Anterior cingulate cortex (tissue), 58 donors: ENCODE data around the gene C1RL.
A peak's percentile ranks its signal among the peaks of the same experiment; 100 is the strongest.
"Not testable (repeated sequence)": the region's sequence is repeated elsewhere in the genome, so short reads cannot be mapped to it uniquely, and the experiment has no call there.

Experiments
- DNase-seq, 58 donors: peaks; one replicate each; lab custom pipeline; 2025; lab: John Stamatoyannopoulos, UW

C1RL gene

DNA sequence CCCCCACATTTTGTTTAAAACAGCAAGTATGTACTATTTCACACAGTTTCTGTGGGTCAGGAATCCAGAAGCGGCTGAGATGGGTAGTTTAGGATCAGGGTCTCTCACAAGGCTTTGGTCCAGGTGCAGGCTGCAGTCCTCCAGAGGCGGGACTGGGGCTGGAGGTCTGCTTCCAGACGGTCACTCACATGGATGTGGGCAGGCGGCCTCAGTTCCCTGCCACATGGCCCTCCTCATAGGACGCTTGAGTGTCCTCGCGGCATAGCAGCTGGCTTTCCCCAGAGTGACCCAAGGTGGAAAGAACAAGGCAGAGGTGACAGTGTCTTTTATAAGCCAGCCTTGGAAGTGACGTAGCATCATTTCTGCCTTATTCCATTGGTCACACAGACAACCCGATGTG lies 7.9 kb upstream of the C1RL start:
- DNase-seq: no peak

DNA sequence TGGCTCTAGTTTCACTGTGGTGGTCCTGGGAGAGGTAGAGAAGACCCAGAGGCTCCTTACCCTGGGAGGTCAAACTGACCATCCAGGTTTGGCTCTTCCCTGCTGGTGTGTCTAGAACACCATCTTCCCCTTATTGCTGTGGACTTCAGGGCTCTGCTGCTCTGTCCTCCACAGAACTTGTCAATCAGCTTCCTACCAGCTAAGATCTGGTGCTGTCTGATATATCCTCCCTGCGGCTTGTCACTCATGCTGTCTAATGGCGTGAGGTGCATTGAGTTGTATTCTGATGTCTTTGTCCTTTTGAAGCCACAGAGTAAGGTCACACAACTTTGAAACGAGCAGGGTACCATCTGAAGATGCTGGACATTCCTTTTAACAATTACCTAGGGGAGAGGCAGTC lies 7.2 kb upstream of the C1RL start:
- no peak for DNase-seq

DNA sequence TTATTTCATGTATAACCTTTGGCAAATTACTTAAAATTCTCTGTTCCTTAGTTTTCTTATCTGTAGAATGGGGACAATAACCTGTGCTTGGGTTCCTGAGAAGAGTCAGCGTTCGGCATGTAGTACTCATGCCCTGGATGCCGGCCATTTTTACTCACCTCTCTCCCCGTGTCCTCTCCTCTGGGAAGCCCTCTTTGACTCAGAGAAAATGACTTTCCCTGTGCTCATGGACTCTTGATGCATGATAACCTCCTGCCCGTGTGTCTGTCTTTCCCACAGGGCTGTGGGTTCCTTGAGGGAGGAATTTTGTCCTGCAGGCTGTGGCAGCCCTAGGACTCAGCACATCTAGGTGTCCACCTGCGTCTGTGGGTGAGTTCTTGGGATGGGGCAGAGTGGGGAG lies 5.8 kb upstream of the C1RL start:
- DNase-seq: no peak

DNA sequence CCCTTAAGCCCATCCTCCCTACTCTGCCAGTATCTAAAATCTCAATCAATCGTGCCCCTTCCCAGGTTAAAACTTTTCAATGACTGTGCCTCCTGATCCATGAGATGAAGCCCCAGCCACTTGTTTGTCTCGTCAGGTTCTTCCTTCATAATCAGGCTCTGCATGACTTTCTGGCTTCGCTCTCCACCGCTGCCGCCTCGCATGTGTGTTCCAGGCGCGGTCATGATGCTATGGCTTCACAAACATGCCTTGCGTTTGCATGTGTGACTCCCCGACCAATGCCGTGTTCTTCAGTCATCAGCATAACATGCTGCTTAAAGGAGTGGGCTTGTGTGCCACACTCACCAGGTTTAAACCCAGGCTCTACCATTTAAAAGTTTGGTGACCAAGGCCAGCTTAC lies 5.0 kb upstream of the C1RL start:
- no peak for DNase-seq

DNA sequence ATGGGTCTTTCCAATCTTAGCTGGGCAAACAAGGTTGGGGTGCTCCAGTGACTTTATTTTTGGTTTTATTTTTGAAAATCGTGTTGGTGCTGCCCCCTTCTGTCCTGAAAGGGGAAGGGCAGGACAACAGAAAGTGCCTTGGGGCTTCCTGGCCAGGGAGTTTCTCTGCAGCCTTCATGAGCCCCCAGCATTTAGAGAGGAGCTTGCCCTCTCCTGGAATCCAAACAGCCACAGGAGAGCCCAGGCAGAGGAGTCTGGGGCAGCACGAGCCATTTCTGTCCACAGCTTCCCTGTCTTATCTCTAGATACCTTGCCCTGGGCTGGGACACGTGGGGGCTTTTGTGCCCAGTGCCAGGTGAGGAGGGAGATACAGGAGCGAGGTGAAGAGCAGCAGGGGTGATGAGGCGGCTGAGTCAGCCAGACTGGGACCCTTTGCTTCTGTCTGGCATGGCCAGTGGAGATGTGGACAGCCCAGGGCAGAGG lies 4.4 kb upstream of the C1RL start:
- peak in 2 of 58 donors; percentile 4 to 25 for DNase-seq

DNA sequence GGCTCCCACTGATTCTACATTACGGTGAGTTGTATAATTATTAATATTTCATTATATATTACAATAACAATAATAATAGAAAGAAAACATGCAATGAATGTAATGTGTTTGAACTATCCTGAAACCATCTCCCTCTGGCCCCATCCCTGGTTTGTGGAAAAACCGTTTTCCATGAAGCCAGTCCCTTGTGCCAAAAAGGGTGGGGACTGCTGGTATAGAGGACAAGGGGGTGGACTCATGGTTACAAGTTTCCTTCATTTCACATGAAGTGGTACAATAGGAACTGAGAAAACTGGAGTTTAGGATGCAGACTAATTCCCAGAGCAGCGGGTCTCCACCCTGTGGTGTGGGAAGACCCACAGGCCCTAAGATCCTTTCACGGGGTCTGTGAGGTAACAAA lies 3.0 kb upstream of the C1RL start:
- no peak for DNase-seq

DNA sequence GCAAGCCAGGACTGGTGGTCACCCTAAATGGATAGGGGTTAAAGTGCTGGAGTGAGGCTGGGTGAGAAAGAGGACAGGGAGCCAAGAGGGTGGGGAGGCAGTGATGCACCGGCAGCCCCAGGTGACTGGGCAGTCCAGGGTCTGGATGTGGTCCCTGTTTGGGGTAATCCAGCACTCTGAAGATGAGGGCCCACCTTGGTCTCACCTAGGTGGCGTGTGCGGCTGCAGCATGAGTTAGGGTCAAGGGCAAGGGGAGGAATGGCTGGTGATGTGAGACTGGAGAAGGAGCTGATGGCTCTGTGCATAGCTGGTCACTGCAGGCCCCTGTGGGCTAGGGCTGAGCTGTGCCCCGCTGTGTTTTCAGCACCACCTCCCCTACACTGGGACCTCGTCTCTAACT lies 1.6 kb upstream of the C1RL start:
- DNase-seq: no peak

DNA sequence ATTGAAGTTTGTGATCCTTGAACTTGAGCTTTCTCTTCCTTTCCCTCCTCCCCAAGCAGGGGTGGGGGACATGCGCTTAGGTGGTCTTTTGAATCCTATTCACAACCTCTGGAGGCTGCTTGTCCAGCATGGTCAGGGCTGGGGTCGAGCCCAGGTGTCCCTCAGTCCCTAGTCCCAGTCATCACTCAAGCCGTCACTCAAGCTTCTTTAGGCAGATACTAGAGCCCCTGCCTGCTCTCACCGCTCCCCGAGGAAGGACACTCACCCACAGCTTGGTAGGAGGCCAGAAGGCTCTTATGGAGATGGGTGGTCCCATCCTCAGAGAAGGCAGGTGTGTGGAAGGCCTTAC lies 532 bp upstream of the C1RL start:
- DNase-seq: no peak

DNA sequence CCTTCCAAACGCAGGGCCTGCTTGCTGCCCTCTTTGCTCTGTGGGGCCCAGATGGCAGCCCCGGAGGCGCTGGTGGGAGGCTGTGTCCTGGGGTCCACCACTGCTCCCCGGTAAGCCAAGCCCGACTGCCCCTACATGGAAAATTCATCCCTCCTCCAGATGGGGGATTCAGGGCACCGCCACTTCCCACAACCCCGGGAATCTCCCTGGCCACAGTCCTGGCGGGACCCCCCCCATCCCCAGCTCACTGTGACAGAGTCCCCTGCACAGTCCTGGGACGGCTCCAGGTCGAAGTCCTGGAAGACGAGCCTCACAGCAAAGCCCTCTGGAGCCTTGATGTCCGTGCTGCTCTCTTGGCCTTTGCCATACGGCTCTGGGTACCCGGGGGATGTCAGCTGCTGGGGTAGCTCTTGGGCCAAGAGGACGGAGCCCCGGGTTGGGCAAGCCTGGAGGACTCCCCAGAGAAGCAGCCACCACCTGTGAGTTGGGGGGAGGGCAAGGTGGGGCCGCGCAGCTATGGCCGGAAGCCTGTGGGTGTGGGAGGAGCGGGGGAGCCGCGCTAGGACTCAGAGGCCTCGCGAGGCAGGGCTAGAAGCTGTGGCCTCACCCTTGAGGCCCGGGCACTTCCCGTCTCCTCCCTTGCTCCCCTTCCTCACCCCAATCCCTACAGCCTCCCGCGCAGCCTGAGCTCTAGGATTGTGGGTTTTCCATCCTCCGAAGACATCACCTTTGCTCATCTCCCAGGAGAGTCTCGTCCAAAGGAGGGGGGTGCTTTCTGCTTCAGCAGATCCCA lies 815 bp downstream of the C1RL start:
- peak in 6 of 58 donors; percentile 10 to 42 (median 28) for DNase-seq

DNA sequence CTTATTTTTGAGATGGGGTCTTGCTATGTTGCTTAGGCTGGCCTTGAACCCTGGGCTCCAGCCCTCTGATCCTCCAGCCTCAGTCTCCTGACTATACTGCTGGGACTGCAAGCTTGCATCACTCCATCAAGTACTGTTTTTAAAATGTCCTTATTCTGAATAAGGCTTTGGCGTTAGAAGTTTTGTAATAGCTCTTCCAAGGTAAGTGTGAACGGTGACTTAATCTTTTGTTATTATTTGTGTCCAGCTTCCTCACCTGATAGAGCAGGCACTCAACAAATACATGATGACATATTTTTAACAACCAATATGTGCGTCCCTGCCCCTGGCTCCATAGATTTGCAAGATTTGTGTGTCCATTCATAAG lies 1.4 kb downstream of the C1RL start:
- DNase-seq: no peak

DNA sequence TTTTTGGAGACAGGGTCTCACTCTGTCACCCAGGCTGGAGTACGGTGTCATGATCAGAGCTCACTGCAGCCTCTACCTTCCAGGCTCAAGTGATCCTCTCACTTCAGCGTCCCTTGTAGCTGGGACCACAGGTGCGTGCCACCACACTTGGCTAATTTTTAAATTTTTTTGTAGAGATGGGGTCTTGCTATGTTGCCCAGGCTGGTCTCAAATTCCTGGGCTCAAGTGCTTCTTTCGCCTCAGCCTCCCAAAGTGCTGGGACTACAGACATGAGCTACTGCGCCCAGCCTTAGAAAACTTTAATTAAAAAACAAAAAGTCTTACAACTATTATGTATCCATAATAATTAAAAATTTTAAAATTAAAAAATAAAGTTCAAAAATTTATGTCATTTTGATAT lies 1.8 kb downstream of the C1RL start:
- DNase-seq: not testable (repeated sequence)

DNA sequence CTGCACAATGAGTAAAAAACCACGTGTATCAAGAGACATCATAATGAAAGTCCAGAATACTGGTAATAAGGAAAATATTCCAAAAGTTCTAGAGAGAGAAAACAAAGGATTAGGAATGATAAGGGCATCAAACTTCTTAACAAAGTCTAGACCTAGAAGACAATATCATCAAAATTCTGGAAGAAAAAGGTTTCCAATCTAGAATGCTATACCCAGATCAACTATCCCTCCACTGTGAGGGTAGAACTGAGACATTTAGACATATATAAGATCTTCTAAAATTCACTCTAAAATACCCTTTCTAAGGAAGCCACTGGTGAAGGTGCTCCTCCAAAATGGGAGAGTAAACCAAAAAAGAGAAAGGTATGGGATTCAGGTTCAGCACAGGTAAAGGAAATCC lies 2.9 kb downstream of the C1RL start:
- DNase-seq: no peak

DNA sequence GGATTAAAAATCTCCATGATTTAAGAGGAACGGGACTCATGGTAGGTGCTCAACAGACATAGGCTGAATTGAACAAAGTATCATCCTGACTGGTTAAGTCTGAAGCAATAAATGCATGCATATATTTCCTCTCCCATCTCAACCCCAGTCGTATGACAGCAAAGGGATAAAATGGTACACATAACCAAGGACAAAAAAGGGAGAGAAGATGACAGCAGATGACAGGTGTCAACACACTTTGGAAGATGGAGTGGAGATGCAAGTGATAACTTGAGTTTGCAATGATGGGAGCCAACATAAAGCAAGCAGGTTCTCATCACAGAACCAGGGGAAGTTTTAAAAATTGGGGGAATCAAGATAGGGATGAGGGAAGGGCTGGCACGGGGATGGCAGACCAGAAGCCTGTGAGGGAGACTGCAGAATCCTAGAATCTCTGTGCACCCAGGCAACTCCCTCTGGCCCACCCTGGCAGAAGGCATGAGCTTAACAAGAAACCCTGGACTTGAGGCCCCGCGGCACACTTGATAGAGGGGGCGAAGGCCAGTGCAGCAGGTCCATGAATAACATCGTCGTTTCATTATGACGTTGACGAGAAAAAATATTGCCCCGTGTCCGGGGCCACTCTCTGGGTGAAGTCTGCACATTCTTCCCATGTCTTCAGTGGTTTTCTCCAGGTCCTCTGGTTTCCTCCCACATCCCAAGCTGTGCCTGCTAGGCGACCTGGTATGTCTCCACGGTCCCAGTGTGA lies 5.0 kb downstream of the C1RL start:
- DNase-seq: no peak

DNA sequence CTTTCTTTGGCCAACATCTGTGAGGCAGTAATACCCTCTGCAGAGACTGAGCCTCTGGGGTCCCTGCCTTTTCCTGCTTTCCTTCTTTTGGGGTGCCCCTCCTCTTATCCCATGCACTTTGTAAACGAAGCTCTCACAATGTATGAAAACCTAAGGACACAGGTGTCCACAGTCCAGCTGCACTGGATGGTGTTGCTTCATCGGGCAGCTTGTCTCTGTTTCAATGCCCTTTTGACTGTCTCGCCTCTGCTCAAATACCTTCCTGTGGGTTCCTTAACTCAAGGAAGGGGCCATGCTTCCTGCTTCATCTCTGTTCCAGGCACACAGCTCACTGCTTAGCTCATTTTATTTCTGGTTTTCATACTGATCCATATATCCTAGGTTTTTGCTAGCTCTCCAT lies 6.4 kb downstream of the C1RL start:
- no peak for DNase-seq

DNA sequence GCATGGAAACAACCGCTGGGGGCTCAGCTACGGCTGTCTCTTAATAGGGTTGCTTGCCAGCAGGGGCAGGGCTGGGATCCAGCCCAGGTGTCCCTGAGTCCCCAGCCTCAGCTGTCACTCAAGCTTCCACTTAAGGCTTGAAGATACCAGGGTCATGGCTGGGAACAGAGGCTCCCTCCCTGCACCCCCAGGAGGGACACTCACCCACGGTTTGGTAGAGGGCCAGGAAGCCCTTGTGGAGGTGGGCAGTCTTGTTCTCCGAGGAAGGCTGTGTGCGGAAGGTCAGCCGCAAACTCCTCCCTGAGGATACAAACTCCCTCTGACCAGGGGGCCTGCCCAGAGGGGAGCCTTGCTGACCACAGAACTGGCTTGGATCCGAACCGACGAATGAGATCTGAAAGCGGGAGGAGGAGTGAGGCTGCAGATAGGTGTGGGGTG lies 7.3 kb downstream of the C1RL start:
- no peak for DNase-seq

DNA sequence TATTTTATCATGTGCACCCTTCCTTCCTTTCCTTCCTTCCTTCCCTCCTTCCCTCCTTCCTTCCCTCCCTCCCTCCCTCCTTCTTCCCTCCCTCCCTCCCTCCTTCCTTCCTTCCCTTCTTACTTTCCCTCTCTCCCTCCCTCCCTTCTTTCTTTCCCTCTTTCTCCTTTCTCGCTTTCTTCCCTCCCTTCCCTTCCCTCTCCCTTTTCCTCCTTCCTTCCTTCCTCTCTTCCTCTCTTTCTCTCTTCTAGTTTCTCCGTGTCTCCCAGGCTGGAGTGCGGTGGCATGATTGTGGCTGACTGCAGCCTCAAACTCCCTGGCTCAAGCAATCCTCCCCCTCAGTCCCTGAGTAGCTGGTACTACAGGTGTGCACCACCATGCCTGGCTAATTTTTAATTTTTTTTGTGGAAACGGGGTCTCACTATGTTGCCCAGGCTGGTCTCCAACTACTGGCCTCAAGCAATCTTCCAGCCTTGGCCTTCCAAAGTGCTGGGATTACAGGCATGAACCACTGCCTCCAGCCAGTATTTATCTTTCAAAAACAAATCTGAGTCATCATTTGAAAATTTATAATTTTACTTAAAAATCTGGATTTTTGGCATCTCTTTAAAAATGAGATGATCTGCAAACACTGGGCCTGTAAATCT lies 7.8 kb downstream of the C1RL start:
- no peak for DNase-seq

DNA sequence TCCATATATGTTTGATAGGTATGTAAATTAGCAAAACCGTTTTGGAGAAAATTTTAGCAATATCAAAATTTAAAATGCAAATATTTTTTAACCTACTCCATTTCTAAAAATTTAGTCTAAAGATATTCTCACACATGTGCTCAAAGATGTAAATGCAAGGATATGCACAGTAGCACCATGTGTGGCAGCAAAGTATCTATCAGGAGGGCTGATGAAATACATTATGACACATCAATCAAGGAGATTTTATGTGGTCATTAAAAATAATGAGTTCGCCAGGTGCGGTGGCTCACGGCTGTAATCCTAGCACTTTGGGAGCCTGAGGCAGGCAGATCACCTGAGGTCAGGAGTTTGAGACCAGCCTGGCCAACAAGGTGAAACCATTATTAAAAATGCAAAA lies 8.8 kb downstream of the C1RL start:
- no peak for DNase-seq

DNA sequence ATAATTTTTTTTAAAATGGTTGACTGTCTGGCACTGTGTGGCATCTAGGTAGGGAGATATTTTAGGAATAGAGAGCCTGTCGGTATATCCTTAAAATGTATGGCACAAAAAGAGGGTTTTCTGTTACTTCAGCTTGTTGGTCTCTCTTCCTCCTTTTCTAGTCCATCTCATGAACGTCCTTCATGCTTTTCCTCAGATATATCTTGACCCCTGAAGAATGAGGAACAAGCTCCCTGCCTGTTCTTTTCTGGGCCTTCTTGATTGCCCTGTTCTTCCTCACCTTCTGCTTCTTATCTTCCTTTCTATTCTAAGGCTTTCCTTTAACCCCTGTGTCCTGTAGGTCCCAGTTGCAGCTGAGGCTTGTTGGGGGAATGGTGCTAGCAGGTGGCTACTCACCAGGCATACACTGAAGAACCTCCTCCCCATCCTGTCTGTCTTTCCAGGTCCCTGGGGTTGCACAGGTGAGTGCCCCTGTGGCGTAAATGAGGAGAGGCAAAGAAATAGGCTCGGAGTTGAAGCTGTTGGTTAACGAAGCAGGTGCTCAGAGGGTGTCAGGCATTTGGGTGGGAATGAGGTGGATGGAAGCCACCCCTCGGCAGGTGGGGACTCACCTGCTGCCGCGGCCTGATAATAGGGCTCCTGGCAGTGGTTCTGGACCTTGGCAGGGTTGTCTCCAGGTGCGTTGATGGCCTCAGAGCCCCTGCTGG lies 9.6 kb downstream of the C1RL start:
- DNase-seq: no peak

DNA sequence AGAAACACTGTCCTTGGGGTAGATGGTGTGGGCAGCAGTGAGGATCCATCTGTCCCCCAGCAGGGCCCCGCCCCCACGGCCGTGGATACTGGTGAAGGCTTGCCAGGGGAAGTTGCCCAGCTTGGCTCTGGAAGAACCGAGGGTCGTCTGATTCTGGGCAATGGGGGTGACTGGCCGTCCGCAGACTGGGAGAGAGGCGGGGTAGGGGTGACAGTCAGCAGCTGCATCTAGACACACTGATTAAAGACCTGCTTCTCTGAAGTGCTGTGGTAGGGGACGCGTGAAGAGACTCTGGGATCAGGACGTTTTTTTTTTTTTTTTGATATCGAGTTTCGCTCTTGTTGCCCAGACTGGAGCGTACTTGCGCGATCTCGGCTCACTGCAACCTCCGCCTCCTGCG lies 12.0 kb downstream of the C1RL start:
- DNase-seq: no peak

DNA sequence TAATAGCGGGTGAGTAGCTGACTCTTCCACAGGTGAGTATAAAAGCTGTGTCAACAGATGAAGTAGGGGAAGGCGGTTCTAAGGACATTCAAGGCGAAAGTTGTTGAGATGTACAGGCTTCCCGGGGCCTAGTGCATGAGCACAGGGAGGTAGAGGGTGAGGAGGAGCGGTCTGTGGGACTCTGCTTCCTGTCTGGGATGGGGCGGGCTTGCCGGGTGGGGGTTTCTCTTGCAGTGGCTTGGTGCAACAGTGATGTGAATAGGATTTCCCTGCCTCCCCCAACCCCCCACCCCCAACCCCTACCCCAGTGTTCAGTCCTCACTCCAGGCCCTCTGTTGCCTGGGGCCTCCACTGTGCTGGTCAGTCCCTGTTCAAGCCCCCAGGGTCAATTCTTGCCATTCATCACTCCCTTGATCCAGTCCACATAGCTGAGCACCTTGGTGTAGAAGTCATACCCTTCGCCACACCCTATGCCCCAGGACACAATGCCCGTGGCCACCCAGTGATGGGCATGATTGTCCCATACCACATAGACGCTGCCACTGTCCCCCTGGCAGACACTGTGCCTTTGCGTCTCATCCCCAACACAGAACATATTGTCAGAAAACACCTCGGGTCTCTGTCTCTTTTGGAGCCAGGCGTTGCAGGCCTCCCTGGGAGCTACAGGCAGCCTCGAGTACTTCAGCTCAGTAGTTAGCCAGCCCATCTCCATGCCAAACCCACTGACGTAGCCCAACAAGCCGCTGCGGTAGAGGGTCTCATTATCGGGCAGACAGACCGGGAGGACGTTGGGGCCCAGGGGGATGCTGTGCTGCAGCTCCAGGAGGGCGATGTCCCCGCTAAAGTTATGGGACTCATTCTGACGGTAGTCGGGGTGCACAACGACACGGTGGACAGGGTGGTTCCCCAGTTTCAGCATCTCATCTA lies 12.7 kb downstream of the C1RL start:
- no peak for DNase-seq
